HG03108 (cell line): Measurements from ENCODE around the gene GPR141.

ENCODE experiments used
- ATAC-seq: cut with Tn5 transposase; IDR thresholded peaks from one replicate; pipeline ENCODE4 v1.9.1; 2021; ENCODE audit warnings: moderate library complexity; ENCODE audit not compliant: unreplicated experiment

The GPR141 gene

GRCh38 chr7:37683246-37684120, at the start of gene GPR141:
TSS of gene GPR141 (plus strand) at chr7:37683766. CDS start at chr7:37740394, 56,628 bp downstream.
- ATAC-seq = peak; percentile 90

- ATAC-seq = no peak
Measured at GRCh38 chr7:37635346-37635745, 48.2 kb upstream of the GPR141 start.

GRCh38 chr7:37642028-37642540, 41.5 kb upstream of the GPR141 start:
- no peak for ATAC-seq

GRCh38 chr7:37643876-37644275, 39.7 kb upstream of the GPR141 start:
- ATAC-seq = no peak

GRCh38 chr7:37645282-37646050, 38.1 kb upstream of the GPR141 start:
- no peak for ATAC-seq

- peak; percentile 95 for ATAC-seq
Measured at GRCh38 chr7:37656913-37657530, 26.5 kb upstream of the GPR141 start.

GRCh38 chr7:37657816-37658215, 25.8 kb upstream of the GPR141 start:
- no peak for ATAC-seq

GRCh38 chr7:37659971-37660565, 23.5 kb upstream of the GPR141 start:
- ATAC-seq = no peak

GRCh38 chr7:37660614-37661013, 23.0 kb upstream of the GPR141 start:
- ATAC-seq = no peak

- ATAC-seq = no peak
Measured at GRCh38 chr7:37663693-37664092, 19.9 kb upstream of the GPR141 start.

- ATAC-seq = no peak
Measured at GRCh38 chr7:37665352-37666022, 18.1 kb upstream of the GPR141 start.

- no peak for ATAC-seq
Measured at GRCh38 chr7:37666026-37666799, 17.4 kb upstream of the GPR141 start.

GRCh38 chr7:37669818-37670217, 13.7 kb upstream of the GPR141 start:
- ATAC-seq = no peak

- no peak for ATAC-seq
Measured at GRCh38 chr7:37670436-37670835, 13.1 kb upstream of the GPR141 start.

GRCh38 chr7:37671876-37672275, 11.7 kb upstream of the GPR141 start:
- no peak for ATAC-seq

- ATAC-seq = no peak
Measured at GRCh38 chr7:37672926-37673325, 10.6 kb upstream of the GPR141 start.

GRCh38 chr7:37673523-37673922, 10.0 kb upstream of the GPR141 start:
- no peak for ATAC-seq

- ATAC-seq = no peak
Measured at GRCh38 chr7:37674531-37674930, 9.0 kb upstream of the GPR141 start.

GRCh38 chr7:37675749-37676148, 7.8 kb upstream of the GPR141 start:
- ATAC-seq = no peak

- no peak for ATAC-seq
Measured at GRCh38 chr7:37684927-37685326, 1.4 kb downstream of the GPR141 start.
